ENCODE measurements around the gene SH2D4B.

SH2D4B gene

GRCh38 chr10:80537736-80538480, at the start of gene SH2D4B:
Gene SH2D4B (plus strand): TSS chr10:80537902. CDS start chr10:80538332, 430 bp downstream.
- DNase-seq (ENCODE audit: low spot score) = no peak

- DNase-seq (ENCODE audit: low spot score) = no peak
Observed at GRCh38 chr10:80488539-80489066, 49.1 kb upstream of the SH2D4B start.

GRCh38 chr10:80489371-80490112, 48.2 kb upstream of the SH2D4B start:
- DNase-seq (ENCODE audit: low spot score) = no peak

- no peak for DNase-seq (ENCODE audit: low spot score)
Observed at GRCh38 chr10:80491251-80492102, 46.2 kb upstream of the SH2D4B start.

- no peak for DNase-seq (ENCODE audit: low spot score)
Observed at GRCh38 chr10:80492848-80493521, 44.7 kb upstream of the SH2D4B start.

GRCh38 chr10:80493522-80494051, 44.1 kb upstream of the SH2D4B start:
- no peak for DNase-seq (ENCODE audit: low spot score)

- no peak for DNase-seq (ENCODE audit: low spot score)
Observed at GRCh38 chr10:80496555-80497172, 41.0 kb upstream of the SH2D4B start.

GRCh38 chr10:80497187-80498077, 40.3 kb upstream of the SH2D4B start:
- DNase-seq (ENCODE audit: low spot score) = no peak

GRCh38 chr10:80498078-80498832, 39.4 kb upstream of the SH2D4B start:
- no peak for DNase-seq (ENCODE audit: low spot score)

- DNase-seq (ENCODE audit: low spot score) = peak; percentile 78
Observed at GRCh38 chr10:80498833-80499741, 38.6 kb upstream of the SH2D4B start.

- no peak for DNase-seq (ENCODE audit: low spot score)
Observed at GRCh38 chr10:80500572-80501380, 36.9 kb upstream of the SH2D4B start.

- no peak for DNase-seq (ENCODE audit: low spot score)
Observed at GRCh38 chr10:80501381-80501912, 36.3 kb upstream of the SH2D4B start.

- no peak for DNase-seq (ENCODE audit: low spot score)
Observed at GRCh38 chr10:80501913-80502521, 35.7 kb upstream of the SH2D4B start.

- no peak for DNase-seq (ENCODE audit: low spot score)
Observed at GRCh38 chr10:80502621-80503583, 34.8 kb upstream of the SH2D4B start.

- DNase-seq (ENCODE audit: low spot score) = no peak
Observed at GRCh38 chr10:80503584-80504157, 34.0 kb upstream of the SH2D4B start.
